K562 (cell line): ENCODE measurements around the gene DAPK2.
"Not testable (repeated sequence)": the region's sequence is repeated elsewhere in the genome, so short reads cannot be mapped to it uniquely, and the experiment has no call there.

ENCODE experiments used
- CHD1 ChIP-seq: fragments of 200-600 bp; sonication (generic); IDR thresholded peaks from one replicate; pipeline ENCODE4 v1.6.1; 2012; ENCODE audit warnings: mild to moderate bottlenecking, moderate library complexity, low read length, inconsistent platforms
- EHMT2 ChIP-seq: fragments of 450-650 bp; IDR thresholded peaks from 2 replicates; pipeline ENCODE4 v1.6.1; 2018; ENCODE audit warnings: antibody characterized with exemption
- EZH2 ChIP-seq: IDR thresholded peaks from 2 replicates; pipeline ENCODE4 v1.6.1; 2012; ENCODE audit warnings: low read depth, mild to moderate bottlenecking, inconsistent platforms, low read length, borderline replicate concordance
- KLF1 ChIP-seq: fragments of 450-650 bp; IDR thresholded peaks from 2 replicates; pipeline ENCODE4 v1.6.1; 2016; ENCODE audit warnings: missing genetic modification characterization, missing compliant biosample characterization
- NFIX ChIP-seq: fragments of 250-450 bp; sonication (Bioruptor Pico); IDR thresholded peaks from 2 replicates; pipeline ENCODE4 v1.4.0; 2020; ENCODE audit warnings: low read depth, mild to moderate bottlenecking, moderate library complexity
- RCOR1 ChIP-seq, 2 experiments: IDR thresholded peaks; 2 replicates each; pipeline ENCODE4 v1.6.1; 2012; ENCODE audit warnings: low read depth in 2 of 2, low read length in 2 of 2, borderline replicate concordance in 1 of 2, improper control_type of control experiment in 1 of 2
- SMC3 ChIP-seq: conservative IDR thresholded peaks from 2 replicates; pipeline ENCODE4 v1.6.1; 2011; ENCODE audit warnings: low read depth, low read length, improper control_type of control experiment; ENCODE audit not compliant: insufficient read depth
- ZNF644 ChIP-seq: fragments of 200-800 bp; sonication (Bioruptor generic); IDR thresholded peaks from 2 replicates; pipeline ENCODE4 v1.6.1; 2016; ENCODE audit warnings: low read depth, missing genetic modification characterization, missing compliant biosample characterization
- TF ChIP-seq, protein P1 (sequence below): fragments of 450-650 bp; formaldehyde crosslinking; IDR thresholded peaks from 2 replicates; pipeline ENCODE4 v1.4.0; 2020; ENCODE audit warnings: mild to moderate bottlenecking, moderate library complexity
- TF ChIP-seq, protein P2 (sequence below): sonication (generic); formaldehyde crosslinking; IDR thresholded peaks from 2 replicates; pipeline ENCODE4 v1.8.0; 2022; ENCODE audit warnings: missing genetic modification reagents, mild to moderate bottlenecking, moderate library complexity, borderline replicate concordance
- TF ChIP-seq, protein P3 (sequence below): fragments of 450-650 bp; conservative IDR thresholded peaks from 2 replicates; pipeline ENCODE4 v1.6.1; 2016; ENCODE audit warnings: missing genetic modification characterization, low read depth, mild to moderate bottlenecking, control low read depth, missing compliant biosample characterization
- TF ChIP-seq, protein P4 (sequence below), 2 experiments: fragments of 450-650 bp; formaldehyde crosslinking in 1 of 2; IDR thresholded peaks; 2 replicates each; pipeline versions ENCODE4 v1.4.0 to v1.6.1; 2014 to 2020; ENCODE audit warnings: mild to moderate bottlenecking in 2 of 2, borderline replicate concordance in 1 of 2, low read depth in 1 of 2
- TF ChIP-seq, protein P5 (sequence below): conservative IDR thresholded peaks from 2 replicates; pipeline ENCODE4 v1.6.1; 2011; ENCODE audit warnings: low read depth, mild to moderate bottlenecking, low read length; ENCODE audit not compliant: control insufficient read depth
- TF ChIP-seq, protein P6 (sequence below): sonication (generic); formaldehyde crosslinking; IDR thresholded peaks from 2 replicates; pipeline ENCODE4 v1.8.1; 2023; ENCODE audit warnings: mild to moderate bottlenecking, missing genetic modification reagents

DNA sequence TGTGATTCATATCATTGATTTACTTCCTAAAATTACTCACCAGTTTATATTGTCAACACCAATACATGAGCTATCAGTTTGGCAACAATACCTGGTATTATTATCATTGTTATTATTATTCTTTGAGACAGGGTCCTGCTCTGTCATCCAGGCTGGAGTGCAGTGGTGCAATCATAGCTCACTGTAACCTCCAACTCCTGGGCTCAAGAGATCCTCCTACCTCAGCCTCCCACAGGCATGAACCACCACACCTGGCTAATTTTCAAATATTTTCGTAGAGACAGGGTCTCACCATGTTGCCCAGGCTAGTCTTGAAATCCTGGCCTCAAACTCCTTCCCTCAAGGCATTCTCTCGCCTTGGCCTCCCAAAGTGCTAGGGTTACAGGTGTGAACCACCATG lies 27.2 kb upstream of the DAPK2 start:
- TF ChIP-seq, protein P1, sequence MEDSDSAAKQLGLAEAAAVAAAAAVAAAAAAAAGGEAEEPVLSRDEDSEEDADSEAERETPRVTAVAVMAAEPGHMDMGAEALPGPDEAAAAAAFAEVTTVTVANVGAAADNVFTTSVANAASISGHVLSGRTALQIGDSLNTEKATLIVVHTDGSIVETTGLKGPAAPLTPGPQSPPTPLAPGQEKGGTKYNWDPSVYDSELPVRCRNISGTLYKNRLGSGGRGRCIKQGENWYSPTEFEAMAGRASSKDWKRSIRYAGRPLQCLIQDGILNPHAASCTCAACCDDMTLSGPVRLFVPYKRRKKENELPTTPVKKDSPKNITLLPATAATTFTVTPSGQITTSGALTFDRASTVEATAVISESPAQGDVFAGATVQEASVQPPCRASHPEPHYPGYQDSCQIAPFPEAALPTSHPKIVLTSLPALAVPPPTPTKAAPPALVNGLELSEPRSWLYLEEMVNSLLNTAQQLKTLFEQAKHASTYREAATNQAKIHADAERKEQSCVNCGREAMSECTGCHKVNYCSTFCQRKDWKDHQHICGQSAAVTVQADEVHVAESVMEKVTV (CRISPR knock-in tag): not testable (repeated sequence)
- not testable (repeated sequence) for TF ChIP-seq RCOR1 (IDR thresholded peaks at IDR 0.05; ENCODE audit: borderline replicate concordance in 1 of 2, low read depth in 2 of 2, low read length in 2 of 2); CHD1; KLF1 (tag); EHMT2; EZH2; NFIX (CRISPR knock-in tag); SMC3; ZNF644 (tag)
- TF ChIP-seq, protein P2, sequence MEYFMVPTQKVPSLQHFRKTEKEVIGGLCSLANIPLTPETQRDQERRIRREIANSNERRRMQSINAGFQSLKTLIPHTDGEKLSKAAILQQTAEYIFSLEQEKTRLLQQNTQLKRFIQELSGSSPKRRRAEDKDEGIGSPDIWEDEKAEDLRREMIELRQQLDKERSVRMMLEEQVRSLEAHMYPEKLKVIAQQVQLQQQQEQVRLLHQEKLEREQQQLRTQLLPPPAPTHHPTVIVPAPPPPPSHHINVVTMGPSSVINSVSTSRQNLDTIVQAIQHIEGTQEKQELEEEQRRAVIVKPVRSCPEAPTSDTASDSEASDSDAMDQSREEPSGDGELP (CRISPR knock-in tag): not testable (repeated sequence)
- TF ChIP-seq, protein P3, sequence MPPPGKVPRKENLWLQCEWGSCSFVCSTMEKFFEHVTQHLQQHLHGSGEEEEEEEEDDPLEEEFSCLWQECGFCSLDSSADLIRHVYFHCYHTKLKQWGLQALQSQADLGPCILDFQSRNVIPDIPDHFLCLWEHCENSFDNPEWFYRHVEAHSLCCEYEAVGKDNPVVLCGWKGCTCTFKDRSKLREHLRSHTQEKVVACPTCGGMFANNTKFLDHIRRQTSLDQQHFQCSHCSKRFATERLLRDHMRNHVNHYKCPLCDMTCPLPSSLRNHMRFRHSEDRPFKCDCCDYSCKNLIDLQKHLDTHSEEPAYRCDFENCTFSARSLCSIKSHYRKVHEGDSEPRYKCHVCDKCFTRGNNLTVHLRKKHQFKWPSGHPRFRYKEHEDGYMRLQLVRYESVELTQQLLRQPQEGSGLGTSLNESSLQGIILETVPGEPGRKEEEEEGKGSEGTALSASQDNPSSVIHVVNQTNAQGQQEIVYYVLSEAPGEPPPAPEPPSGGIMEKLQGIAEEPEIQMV (tag): not testable (repeated sequence)
- TF ChIP-seq, protein P4, sequence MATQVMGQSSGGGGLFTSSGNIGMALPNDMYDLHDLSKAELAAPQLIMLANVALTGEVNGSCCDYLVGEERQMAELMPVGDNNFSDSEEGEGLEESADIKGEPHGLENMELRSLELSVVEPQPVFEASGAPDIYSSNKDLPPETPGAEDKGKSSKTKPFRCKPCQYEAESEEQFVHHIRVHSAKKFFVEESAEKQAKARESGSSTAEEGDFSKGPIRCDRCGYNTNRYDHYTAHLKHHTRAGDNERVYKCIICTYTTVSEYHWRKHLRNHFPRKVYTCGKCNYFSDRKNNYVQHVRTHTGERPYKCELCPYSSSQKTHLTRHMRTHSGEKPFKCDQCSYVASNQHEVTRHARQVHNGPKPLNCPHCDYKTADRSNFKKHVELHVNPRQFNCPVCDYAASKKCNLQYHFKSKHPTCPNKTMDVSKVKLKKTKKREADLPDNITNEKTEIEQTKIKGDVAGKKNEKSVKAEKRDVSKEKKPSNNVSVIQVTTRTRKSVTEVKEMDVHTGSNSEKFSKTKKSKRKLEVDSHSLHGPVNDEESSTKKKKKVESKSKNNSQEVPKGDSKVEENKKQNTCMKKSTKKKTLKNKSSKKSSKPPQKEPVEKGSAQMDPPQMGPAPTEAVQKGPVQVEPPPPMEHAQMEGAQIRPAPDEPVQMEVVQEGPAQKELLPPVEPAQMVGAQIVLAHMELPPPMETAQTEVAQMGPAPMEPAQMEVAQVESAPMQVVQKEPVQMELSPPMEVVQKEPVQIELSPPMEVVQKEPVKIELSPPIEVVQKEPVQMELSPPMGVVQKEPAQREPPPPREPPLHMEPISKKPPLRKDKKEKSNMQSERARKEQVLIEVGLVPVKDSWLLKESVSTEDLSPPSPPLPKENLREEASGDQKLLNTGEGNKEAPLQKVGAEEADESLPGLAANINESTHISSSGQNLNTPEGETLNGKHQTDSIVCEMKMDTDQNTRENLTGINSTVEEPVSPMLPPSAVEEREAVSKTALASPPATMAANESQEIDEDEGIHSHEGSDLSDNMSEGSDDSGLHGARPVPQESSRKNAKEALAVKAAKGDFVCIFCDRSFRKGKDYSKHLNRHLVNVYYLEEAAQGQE (IDR thresholded peaks at IDR 0.05; ENCODE audit: borderline replicate concordance): not testable (repeated sequence)
- TF ChIP-seq, protein P4 (CRISPR knock-in tag; IDR thresholded peaks at IDR 0.05; ENCODE audit: low read depth): not testable (repeated sequence)
- TF ChIP-seq, protein P5, sequence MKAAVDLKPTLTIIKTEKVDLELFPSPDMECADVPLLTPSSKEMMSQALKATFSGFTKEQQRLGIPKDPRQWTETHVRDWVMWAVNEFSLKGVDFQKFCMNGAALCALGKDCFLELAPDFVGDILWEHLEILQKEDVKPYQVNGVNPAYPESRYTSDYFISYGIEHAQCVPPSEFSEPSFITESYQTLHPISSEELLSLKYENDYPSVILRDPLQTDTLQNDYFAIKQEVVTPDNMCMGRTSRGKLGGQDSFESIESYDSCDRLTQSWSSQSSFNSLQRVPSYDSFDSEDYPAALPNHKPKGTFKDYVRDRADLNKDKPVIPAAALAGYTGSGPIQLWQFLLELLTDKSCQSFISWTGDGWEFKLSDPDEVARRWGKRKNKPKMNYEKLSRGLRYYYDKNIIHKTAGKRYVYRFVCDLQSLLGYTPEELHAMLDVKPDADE: not testable (repeated sequence)
- TF ChIP-seq, protein P6, sequence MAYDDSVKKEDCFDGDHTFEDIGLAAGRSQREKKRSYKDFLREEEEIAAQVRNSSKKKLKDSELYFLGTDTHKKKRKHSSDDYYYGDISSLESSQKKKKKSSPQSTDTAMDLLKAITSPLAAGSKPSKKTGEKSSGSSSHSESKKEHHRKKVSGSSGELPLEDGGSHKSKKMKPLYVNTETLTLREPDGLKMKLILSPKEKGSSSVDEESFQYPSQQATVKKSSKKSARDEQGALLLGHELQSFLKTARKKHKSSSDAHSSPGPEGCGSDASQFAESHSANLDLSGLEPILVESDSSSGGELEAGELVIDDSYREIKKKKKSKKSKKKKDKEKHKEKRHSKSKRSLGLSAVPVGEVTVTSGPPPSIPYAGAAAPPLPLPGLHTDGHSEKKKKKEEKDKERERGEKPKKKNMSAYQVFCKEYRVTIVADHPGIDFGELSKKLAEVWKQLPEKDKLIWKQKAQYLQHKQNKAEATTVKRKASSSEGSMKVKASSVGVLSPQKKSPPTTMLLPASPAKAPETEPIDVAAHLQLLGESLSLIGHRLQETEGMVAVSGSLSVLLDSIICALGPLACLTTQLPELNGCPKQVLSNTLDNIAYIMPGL (CRISPR knock-in tag): not testable (repeated sequence)
